PC-3 (cell line): Measurements from ENCODE around the gene MTA1. TPM values are rescaled to one million over a fixed set of nuclear protein-coding genes. Genes with fewer than 3 reads are reported as not detected.

Experiments
- ATAC-seq: fragments of 200-7000 bp; cut with Tn5 transposase; 2 replicates; pipeline ENCODE4 v1.9.1; 2020; ENCODE audit warnings: mild to moderate bottlenecking, moderate library complexity
- BruUV-seq: library from RNA; stranded (reverse); fragments of 400-500 nt; replicated peaks from 2 replicates; lab custom pipeline; 2021; lab: Mats Ljungman, UMichigan
- CTCF ChIA-PET: fragments of 300-600 bp; sonication (Branson Sonifier 250); formaldehyde crosslinking; loops from one replicate; lab custom pipeline; 2022; ENCODE audit warnings: antibody characterized with exemption; lab: Charles Lee
- POLR2A ChIA-PET: fragments of 300-600 bp; sonication (Branson Sonifier 250); formaldehyde crosslinking; loops from one replicate; lab custom pipeline; 2022; ENCODE audit warnings: antibody characterized with exemption; ENCODE audit not compliant: unreplicated experiment; lab: Charles Lee
- DNase-seq: peaks from one replicate; pipeline ENCODE4 v3.0.0-alpha.2; 2015
- H2AFZ ChIP-seq: fragments of 300-600 bp; sonication (generic); 2 replicates; pipeline ENCODE4 v1.6.0; 2016; ENCODE audit warnings: antibody characterized with exemption, low read length
- H3F3A ChIP-seq: fragments of 300-600 bp; sonication (generic); one replicate; pipeline ENCODE4 v1.6.0; 2017; ENCODE audit warnings: antibody characterized with exemption, low read length, control low read depth, mild to moderate bottlenecking; ENCODE audit not compliant: unreplicated experiment
- H3K27ac ChIP-seq: fragments of 300-600 bp; sonication (generic); 2 replicates; pipeline ENCODE4 v1.5.1; 2016; ENCODE audit warnings: mild to moderate bottlenecking, low read length
- H3K27me3 ChIP-seq: fragments of 300-600 bp; sonication (generic); 2 replicates; pipeline ENCODE4 v1.6.1; 2016; ENCODE audit warnings: low read length, mixed read lengths
- H3K36me3 ChIP-seq: fragments of 300-600 bp; sonication (generic); 2 replicates; pipeline ENCODE4 v1.6.1; 2016; ENCODE audit warnings: low read depth, mixed run types, low read length, mixed read lengths
- H3K4me1 ChIP-seq: fragments of 300-600 bp; sonication (generic); 2 replicates; pipeline ENCODE4 v1.5.1; 2016; ENCODE audit warnings: low read length; ENCODE audit not compliant: insufficient read depth
- H3K4me2 ChIP-seq: fragments of 300-600 bp; sonication (generic); 2 replicates; pipeline ENCODE4 v1.6.0; 2016; ENCODE audit warnings: low read length
- H3K4me3 ChIP-seq: fragments of 300-600 bp; sonication (generic); 2 replicates; pipeline ENCODE4 v1.5.1; 2016; ENCODE audit warnings: mild to moderate bottlenecking, low read length, mixed read lengths
- H3K79me2 ChIP-seq: fragments of 300-600 bp; sonication (generic); 2 replicates; pipeline ENCODE4 v1.6.1; 2017; ENCODE audit warnings: low read length, mixed read lengths
- H3K9ac ChIP-seq: fragments of 300-600 bp; sonication (generic); 2 replicates; pipeline ENCODE4 v1.6.0; 2016; ENCODE audit warnings: mild to moderate bottlenecking, low read length
- H3K9me2 ChIP-seq: fragments of 300-600 bp; sonication (generic); replicated peaks from 2 replicates; pipeline ENCODE4 v1.6.1; 2016; ENCODE audit warnings: mixed run types, low read length, mixed read lengths
- H3K9me3 ChIP-seq: fragments of 300-600 bp; sonication (generic); 2 replicates; pipeline ENCODE4 v1.6.1; 2016; ENCODE audit warnings: low read length, mixed read lengths
- H4K20me1 ChIP-seq: fragments of 300-600 bp; sonication (generic); 2 replicates; pipeline ENCODE4 v1.6.1; 2016; ENCODE audit warnings: low read length, mixed read lengths
- EZH2 ChIP-seq: fragments of 300-600 bp; sonication (generic); IDR thresholded peaks from one replicate; pipeline ENCODE4 v1.6.1; 2017; ENCODE audit warnings: antibody characterized with exemption, mild to moderate bottlenecking, low read length; ENCODE audit not compliant: unreplicated experiment
- EZH2phosphoT487 ChIP-seq: fragments of 300-600 bp; sonication (generic); IDR thresholded peaks from 2 replicates; pipeline ENCODE4 v1.6.1; 2018; ENCODE audit warnings: mild to moderate bottlenecking, antibody characterized with exemption, low read length, borderline replicate concordance
- intact Hi-C: fragments of 100-400 bp; cut with micrococcal nuclease; formaldehyde crosslinking; loops from 2 replicates; pipeline ENCODE4 v1.9.0; 2023
- total RNA-seq: library from RNA; depleted of rRNA; stranded (reverse); fragments of >200 nt; gene quantifications from 2 replicates; pipeline ENCODE4 v1.2.3, GENCODE V29; 2014
- TF ChIP-seq, protein P1 (sequence below): fragments of 300-600 bp; sonication (generic); conservative IDR thresholded peaks from 2 replicates; pipeline ENCODE4 v1.5.1; 2017; ENCODE audit warnings: antibody characterized with exemption, low read depth, mild to moderate bottlenecking, low read length

The MTA1 gene
- total RNA-seq, 1 experiment from 2014 or later = 82.3 TPM

DNA sequence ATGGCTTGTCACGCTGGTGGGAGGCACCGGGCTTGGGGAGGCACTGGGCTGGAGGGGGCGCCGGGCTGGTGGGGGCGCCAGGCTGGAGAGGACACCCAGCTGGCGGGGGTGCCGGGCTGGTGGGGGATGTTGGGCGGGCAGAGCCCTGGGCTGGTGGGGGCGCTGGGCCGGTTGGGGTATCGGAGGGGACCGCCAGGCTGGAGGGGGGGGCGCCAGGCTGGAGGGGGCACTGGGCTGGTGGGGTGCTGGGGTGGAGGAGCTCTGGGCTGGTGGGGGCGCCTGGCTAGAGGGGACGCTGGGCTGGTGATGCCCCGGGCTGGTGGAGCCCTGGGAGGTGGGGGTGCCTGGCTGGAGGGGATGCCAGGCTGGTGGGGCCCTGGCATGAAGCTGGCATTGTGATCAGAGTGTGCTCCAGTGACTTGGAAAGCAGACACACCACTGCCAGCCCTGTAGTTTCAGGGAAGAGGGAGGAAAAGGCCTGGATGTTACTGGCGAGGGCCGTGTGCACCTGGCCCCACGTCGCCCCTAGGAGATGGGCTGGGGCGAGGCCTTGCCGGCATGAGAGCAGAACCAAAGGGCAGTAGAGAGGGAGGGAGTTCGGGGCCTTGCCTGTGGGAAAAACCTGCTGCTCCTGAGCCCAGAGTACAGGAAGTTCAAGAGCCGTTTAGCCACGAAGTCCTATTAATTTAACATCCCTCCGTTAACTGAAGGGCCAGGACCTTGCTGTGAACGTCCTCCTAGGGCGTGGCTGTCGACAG lies 84.5 kb downstream of the MTA1 start:
- no peak overlapping the region for H3K27ac ChIP-seq
- H3K36me3 ChIP-seq = no peaks in the 10 kb centered on the region
- H4K20me1 ChIP-seq = no peaks in the 10 kb centered on the region
- ChIA-PET CTCF (no interaction called here), POLR2A (no interaction called here)
- TF ChIP-seq EZH2phosphoT487 (no peak), EZH2 (no peak)
- TF ChIP-seq, protein P1, sequence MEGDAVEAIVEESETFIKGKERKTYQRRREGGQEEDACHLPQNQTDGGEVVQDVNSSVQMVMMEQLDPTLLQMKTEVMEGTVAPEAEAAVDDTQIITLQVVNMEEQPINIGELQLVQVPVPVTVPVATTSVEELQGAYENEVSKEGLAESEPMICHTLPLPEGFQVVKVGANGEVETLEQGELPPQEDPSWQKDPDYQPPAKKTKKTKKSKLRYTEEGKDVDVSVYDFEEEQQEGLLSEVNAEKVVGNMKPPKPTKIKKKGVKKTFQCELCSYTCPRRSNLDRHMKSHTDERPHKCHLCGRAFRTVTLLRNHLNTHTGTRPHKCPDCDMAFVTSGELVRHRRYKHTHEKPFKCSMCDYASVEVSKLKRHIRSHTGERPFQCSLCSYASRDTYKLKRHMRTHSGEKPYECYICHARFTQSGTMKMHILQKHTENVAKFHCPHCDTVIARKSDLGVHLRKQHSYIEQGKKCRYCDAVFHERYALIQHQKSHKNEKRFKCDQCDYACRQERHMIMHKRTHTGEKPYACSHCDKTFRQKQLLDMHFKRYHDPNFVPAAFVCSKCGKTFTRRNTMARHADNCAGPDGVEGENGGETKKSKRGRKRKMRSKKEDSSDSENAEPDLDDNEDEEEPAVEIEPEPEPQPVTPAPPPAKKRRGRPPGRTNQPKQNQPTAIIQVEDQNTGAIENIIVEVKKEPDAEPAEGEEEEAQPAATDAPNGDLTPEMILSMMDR = no peak
- H2AFZ ChIP-seq = no peak overlapping the region
- no peaks in the 10 kb centered on the region for H3F3A ChIP-seq
- no peaks in the 10 kb centered on the region for H3K4me1 ChIP-seq
- H3K4me2 ChIP-seq = no peak overlapping the region
- H3K79me2 ChIP-seq = no peaks in the 10 kb centered on the region
- BruUV-seq = no TSS peak
- H3K9ac ChIP-seq = no peak overlapping the region
- DNase-seq (no peak), ATAC-seq (no peak)
- H3K27me3 ChIP-seq = no peaks in the 10 kb centered on the region
- intact Hi-C loops = no loop called here
- H3K4me3 ChIP-seq = no peak overlapping the region
- H3K9me3 ChIP-seq = no peaks in the 10 kb centered on the region
- no peaks in the 10 kb centered on the region for H3K9me2 ChIP-seq

DNA sequence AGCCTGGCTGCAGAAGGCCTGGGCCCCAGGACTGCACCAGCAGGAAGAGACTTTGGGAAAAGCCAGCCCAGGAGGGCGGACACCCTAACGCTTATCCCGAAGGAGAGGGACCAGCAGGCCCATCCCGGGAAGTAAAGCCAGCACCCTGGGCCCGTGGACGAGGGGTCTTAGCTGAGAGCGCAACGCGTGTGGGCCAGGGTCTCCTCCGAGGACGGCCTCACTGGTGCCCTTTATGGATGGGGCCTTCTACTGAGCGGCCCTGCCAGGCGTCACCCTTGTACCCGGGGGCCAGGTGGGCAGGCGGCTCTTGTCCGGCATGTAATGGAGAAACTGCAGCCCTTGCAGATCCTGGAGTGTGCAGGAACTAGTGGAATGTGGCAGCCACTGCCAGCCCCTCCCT lies 85.5 kb downstream of the MTA1 start:
- Histone ChIP-seq H4K20me1 (no peaks in the 10 kb centered on the region), H3K9ac (no peak overlapping the region), H3K4me3 (no peak overlapping the region), H3K36me3 (no peaks in the 10 kb centered on the region), H3K79me2 (no peaks in the 10 kb centered on the region), H3K9me3 (no peaks in the 10 kb centered on the region), H3K4me1 (no peaks in the 10 kb centered on the region), H3K9me2 (no peaks in the 10 kb centered on the region), H3F3A (no peaks in the 10 kb centered on the region), H2AFZ (no peak overlapping the region), H3K27me3 (no peaks in the 10 kb centered on the region), H3K4me2 (no peak overlapping the region), H3K27ac (no peak overlapping the region)
- no peak for DNase-seq
- ChIA-PET CTCF (no interaction called here), POLR2A (no interaction called here)
- TF ChIP-seq, protein P1 = no peak
- TF ChIP-seq EZH2phosphoT487 (no peak), EZH2 (no peak)
- intact Hi-C loops = no loop called here
- ATAC-seq = no peak
- BruUV-seq = no TSS peak

DNA sequence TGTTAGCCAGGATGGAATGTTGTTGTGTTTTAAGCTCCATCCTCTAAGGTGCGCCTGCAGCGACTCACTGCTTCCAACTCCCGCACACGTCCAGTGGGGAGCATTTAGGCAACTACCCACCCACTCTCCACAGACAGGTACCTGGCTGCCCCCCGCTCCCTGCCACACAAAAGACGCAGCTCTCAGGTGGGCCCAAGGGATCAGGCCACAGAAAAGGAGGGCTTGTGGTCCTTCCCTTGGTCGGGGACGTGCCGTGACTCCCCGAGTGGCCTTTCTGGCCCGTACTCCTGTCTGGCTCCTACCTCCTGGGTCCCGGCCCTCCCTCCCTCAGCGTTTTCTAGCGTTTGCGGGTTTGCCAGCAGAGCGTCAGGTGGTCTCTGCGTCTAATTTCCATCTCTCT lies 87.6 kb downstream of the MTA1 start:
- no peak for ATAC-seq
- intact Hi-C loops = no loop called here

More for the DNA sequence above, 87.6 kb downstream of the MTA1 start:
- BruUV-seq = no TSS peak
- no peaks in the 10 kb centered on the region for H3K9me2 ChIP-seq
- H3K9ac ChIP-seq = no peak overlapping the region
- ChIA-PET POLR2A (no interaction called here), CTCF (no interaction called here)
- no peak overlapping the region for H3K4me2 ChIP-seq
- H3K79me2 ChIP-seq = no peaks in the 10 kb centered on the region
- no peaks in the 10 kb centered on the region for H3K27me3 ChIP-seq
- no peak overlapping the region for H2AFZ ChIP-seq
- no peak for DNase-seq
- H3K4me1 ChIP-seq = peaks cover 8% of the 10 kb centered on the region
- H3K9me3 ChIP-seq = no peaks in the 10 kb centered on the region
- no peak overlapping the region for H3K27ac ChIP-seq
- no peaks in the 10 kb centered on the region for H4K20me1 ChIP-seq
- TF ChIP-seq EZH2phosphoT487 = no peak
- TF ChIP-seq, protein P1 = no peak
- no peak for TF ChIP-seq EZH2
- no peaks in the 10 kb centered on the region for H3K36me3 ChIP-seq
- H3K4me3 ChIP-seq = no peak overlapping the region
- H3F3A ChIP-seq = no peaks in the 10 kb centered on the region
